ENCODE measurements around the gene COG8.

Gene COG8

DNA sequence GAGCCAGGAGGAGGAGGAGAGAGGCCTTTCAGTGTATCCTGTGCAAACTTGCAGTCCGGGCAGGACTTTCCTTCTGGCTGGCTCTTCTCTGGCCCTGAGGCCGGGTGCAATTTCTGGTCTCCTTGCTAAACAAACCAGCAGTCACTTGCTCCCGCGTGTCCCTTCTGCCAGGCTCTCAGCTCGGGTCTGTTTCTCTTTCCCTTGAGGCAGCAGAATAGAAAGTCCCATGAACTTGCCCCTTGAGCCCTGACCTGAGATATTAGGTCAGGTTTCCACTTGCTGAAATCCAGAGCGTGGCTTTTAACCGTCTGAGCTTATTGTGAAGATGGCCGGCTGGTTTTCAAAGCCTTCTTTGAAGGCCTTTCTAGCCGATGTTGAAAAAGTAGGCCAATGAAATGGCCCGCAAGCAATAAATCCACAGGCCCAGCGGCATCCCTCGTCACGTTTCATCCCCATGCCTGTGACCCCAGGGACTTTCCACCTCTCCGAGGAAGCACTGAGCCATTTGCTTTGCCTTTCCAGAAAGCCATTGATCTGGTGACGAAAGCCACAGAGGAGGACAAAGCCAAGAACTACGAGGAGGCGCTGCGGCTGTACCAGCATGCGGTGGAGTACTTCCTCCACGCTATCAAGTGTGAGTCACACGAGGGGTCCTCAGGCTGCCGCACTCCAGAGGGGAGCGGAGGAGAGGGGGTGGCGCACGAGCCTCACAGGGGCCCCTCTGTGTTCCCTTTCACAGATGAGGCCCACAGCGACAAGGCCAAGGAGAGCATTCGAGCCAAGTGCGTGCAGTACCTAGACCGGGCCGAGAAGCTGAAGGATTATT, 23.7 kb downstream of the COG8 start:
- no peak for DNase-seq (ENCODE audit: low read depth)
- no peak overlapping the region for H3K4me3 ChIP-seq (ENCODE audit: low read depth, low read length)
- TF ChIP-seq, protein P1, sequence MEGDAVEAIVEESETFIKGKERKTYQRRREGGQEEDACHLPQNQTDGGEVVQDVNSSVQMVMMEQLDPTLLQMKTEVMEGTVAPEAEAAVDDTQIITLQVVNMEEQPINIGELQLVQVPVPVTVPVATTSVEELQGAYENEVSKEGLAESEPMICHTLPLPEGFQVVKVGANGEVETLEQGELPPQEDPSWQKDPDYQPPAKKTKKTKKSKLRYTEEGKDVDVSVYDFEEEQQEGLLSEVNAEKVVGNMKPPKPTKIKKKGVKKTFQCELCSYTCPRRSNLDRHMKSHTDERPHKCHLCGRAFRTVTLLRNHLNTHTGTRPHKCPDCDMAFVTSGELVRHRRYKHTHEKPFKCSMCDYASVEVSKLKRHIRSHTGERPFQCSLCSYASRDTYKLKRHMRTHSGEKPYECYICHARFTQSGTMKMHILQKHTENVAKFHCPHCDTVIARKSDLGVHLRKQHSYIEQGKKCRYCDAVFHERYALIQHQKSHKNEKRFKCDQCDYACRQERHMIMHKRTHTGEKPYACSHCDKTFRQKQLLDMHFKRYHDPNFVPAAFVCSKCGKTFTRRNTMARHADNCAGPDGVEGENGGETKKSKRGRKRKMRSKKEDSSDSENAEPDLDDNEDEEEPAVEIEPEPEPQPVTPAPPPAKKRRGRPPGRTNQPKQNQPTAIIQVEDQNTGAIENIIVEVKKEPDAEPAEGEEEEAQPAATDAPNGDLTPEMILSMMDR (IDR thresholded peaks at IDR 0.05; ENCODE audit: insufficient read depth, low read depth, low read length, missing control alignments): no peak

DNA sequence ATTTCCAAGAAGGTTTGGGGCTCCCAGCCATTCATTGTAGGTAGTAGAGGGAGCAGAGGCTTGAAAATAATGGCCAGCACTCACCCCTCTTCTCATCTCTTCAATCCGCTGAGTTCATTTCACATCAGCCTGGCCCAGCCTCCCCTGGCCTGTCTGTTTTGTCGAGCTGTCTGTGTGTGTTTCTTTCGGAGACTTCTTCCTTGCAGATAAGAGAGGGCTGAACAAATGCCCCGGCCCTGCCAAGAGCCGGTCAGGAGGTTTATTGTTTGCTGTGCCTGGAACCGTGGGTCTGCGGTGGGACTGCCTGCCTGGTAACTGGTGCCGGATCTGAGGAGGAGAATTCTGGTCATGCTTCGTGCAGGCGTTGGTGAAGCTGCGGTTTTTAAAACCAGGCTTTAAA, 24.8 kb downstream of the COG8 start:
- no peak overlapping the region for H3K4me3 ChIP-seq (ENCODE audit: low read depth, low read length)
- TF ChIP-seq, protein P1 (IDR thresholded peaks at IDR 0.05; ENCODE audit: insufficient read depth, low read depth, low read length, missing control alignments): no peak
- no peak for DNase-seq (ENCODE audit: low read depth)

DNA sequence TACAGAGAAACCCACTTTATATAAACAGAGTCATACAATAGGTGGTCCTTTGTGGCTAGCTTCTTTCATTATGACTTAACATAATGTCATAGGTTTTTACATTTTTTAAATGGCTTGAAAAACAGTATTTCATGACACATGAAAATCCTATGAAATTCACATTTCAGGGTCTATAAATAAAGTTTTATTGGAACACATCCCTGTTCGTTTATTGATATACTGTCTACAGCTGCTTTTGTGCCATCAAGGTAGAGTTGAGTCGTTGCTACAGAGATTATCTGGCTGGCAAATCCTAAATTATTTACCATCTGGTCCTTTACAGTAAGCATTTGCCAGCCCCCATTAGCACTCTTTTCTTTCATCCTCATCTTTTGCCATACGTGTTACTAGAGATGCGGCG, 25.9 kb downstream of the COG8 start:
- H3K4me3 ChIP-seq (ENCODE audit: low read depth, low read length): no peak overlapping the region
- TF ChIP-seq, protein P1 (IDR thresholded peaks at IDR 0.05; ENCODE audit: insufficient read depth, low read depth, low read length, missing control alignments): no peak
- no peak for DNase-seq (ENCODE audit: low read depth)

DNA sequence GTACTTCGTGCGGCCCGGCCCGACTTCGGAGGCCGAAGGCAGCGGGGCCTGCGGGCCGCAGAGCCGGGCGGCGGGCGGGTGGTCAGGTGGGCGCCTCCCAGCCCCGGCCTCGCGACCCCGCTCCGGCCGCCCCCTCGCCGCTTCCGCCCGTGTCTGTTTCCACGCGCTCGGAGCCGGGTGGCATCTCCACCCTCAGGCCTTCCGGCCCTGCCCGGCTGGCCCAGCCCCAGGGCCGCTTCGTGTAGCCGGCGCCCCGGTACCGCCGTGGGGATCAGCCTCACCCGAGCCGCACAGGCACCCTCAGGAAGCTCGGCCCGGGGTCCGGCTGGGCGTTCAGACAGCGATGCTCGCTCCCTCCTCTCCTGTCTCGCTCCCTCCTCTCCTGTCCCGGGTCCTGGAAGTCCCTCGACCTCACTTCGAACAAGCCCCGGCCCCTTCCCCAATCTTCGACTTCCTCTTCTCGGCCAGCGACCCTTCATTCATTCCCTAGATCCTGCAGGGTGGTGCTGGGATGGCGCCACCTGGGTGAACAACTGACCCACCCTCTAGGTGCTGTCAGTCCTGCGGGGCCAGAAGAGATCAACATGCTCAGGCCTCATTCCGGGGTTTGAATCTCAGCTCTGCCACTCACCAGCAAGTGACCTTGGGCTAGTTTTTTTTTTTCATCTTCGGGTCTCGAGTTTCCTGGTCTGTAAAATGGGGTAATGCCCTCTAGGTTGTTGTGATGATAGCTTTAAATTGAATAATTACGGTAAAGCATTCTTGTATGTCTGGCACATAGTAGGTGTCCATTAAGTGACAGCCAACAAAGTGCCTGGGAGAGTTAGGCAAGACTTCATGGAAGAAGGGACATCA, 27.6 kb downstream of the COG8 start:
- DNase-seq (ENCODE audit: low read depth): peak; percentile 68
- TF ChIP-seq, protein P1 (IDR thresholded peaks at IDR 0.05; ENCODE audit: insufficient read depth, low read depth, low read length, missing control alignments): no peak
- peak overlapping the region; percentile 84 for H3K4me3 ChIP-seq (ENCODE audit: low read depth, low read length)

DNA sequence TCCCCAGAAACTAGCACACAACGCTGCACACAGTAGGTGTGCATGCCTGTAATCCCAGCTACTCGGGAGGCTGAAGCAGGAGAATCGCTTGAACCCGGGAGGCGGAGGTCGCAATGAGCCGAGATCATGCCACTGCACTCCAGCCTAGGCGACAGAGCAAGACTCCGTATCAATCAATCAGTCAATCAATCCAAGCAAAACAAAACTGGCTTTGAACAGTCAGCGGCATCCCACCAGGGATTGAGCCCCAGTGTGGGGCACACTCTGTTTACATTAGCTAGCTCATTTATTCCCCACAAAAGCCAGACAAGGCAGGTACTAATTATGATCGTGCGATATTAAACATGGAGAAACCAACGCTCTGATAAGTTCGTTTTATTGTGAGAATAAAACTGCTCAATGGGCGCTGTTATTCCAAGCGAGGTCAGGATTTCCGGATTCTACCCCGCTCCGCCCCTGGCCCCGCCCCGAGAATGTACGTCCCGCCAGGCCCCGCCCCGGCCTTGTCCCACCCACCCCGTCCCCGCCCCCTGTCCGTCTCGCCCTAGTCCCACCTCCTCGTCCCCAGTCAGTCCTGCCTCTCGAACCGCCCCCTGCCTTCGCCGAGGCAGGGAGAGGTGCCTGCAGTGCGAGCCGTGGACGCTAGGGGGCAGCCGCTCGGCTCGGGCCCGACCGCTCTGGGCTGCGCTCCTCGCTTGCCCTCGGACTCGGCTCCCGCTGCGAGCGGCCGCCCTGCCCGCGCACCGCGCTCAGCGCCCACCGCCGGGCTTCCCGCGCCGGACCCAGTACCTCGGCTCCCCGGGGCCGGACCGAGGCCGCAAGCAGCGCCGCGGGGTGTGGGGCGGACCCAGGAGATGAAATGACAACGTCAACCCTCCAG, 28.5 kb downstream of the COG8 start, which contains the start of gene VPS4A:
Gene VPS4A (plus strand): TSS at position 698 of the 880 bp plus-strand sequence. CDS start 162 bp downstream, at position 860.
- TF ChIP-seq, protein P1 (IDR thresholded peaks at IDR 0.05; ENCODE audit: insufficient read depth, low read depth, low read length, missing control alignments): peak; percentile 91
- peak; percentile 98 for DNase-seq (ENCODE audit: low read depth)
- peak within 1 kb of the TSS; percentile 84 for H3K4me3 ChIP-seq (ENCODE audit: low read depth, low read length)

DNA sequence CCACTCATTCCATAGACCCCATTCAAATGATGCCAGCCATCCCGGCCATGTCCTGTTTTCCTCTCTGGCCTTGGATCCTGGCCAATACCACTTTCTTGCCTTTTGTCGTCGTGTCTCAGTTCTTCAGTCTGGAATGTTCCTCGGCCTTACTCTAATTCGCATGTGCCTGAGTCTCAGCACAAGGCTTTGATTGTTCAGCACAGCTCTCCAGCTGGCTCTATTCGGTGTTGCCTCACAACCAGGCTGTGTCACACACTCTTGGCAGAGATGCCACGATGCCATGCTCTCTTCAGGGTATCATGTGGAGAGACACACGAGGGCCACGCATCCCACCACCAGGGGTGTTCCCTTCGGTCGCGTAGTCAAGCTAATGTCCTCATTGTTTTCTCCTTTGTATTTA, 30.0 kb downstream of the COG8 start:
- DNase-seq (ENCODE audit: low read depth): no peak
- no peak overlapping the region for H3K4me3 ChIP-seq (ENCODE audit: low read depth, low read length)
- TF ChIP-seq, protein P1 (IDR thresholded peaks at IDR 0.05; ENCODE audit: insufficient read depth, low read depth, low read length, missing control alignments): no peak
